ENCODE results near the gene NOSIP.
A peak's percentile ranks its signal among the peaks of the same experiment; 100 is the strongest.

NOSIP gene

GRCh38 chr19:49546825-49547565 lies 33.4 kb downstream of the NOSIP start:
- no peak for DNase-seq (ENCODE audit: low read depth)

GRCh38 chr19:49544154-49544553 lies 36.2 kb downstream of the NOSIP start:
- no peak for DNase-seq (ENCODE audit: low read depth)

GRCh38 chr19:49543032-49543431 lies 37.3 kb downstream of the NOSIP start:
- no peak for DNase-seq (ENCODE audit: low read depth)

GRCh38 chr19:49542446-49542845 lies 37.9 kb downstream of the NOSIP start:
- no peak for DNase-seq (ENCODE audit: low read depth)

- no peak for DNase-seq (ENCODE audit: low read depth)
These were observed 38.4 kb downstream of the NOSIP start for GRCh38 chr19:49541914-49542313.

- DNase-seq (ENCODE audit: low read depth) = no peak
These were observed 41.0 kb downstream of the NOSIP start for GRCh38 chr19:49539192-49539952.

GRCh38 chr19:49538643-49539042 lies 41.7 kb downstream of the NOSIP start:
- no peak for DNase-seq (ENCODE audit: low read depth)

- DNase-seq (ENCODE audit: low read depth) = no peak
These were observed 43.4 kb downstream of the NOSIP start for GRCh38 chr19:49536921-49537462.

- DNase-seq (ENCODE audit: low read depth) = no peak
These were observed 45.5 kb downstream of the NOSIP start for GRCh38 chr19:49534632-49535385.

- peak; percentile 68 for DNase-seq (ENCODE audit: low read depth)
These were observed 46.5 kb downstream of the NOSIP start for GRCh38 chr19:49533551-49534488.

GRCh38 chr19:49530708-49531107 lies 49.6 kb downstream of the NOSIP start:
- no peak for DNase-seq (ENCODE audit: low read depth)

- DNase-seq (ENCODE audit: low read depth) = no peak
These were observed 52.1 kb downstream of the NOSIP start for GRCh38 chr19:49528211-49528771.

- DNase-seq (ENCODE audit: low read depth) = no peak
These were observed 55.4 kb downstream of the NOSIP start for GRCh38 chr19:49524812-49525455.

- DNase-seq (ENCODE audit: low read depth) = no peak
These were observed 59.5 kb downstream of the NOSIP start for GRCh38 chr19:49520705-49521319.

GRCh38 chr19:49518033-49518432 lies 62.3 kb downstream of the NOSIP start:
- no peak for DNase-seq (ENCODE audit: low read depth)

GRCh38 chr19:49515767-49516166 lies 64.6 kb downstream of the NOSIP start:
- no peak for DNase-seq (ENCODE audit: low read depth)

- DNase-seq (ENCODE audit: low read depth) = no peak
These were observed 66.2 kb downstream of the NOSIP start for GRCh38 chr19:49514151-49514550.

GRCh38 chr19:49513746-49514118 lies 66.6 kb downstream of the NOSIP start:
- no peak for DNase-seq (ENCODE audit: low read depth)

- no peak for DNase-seq (ENCODE audit: low read depth)
These were observed 67.2 kb downstream of the NOSIP start for GRCh38 chr19:49512970-49513745.

Data from stimulated activated CD8-positive, alpha-beta memory T cell treated with anti-CD3 and anti-CD28 coated beads, Interleukin-7, amount 100 ng/mL, for 24 hours (primary cell).